Mammary epithelial cell (primary cell): Measurements from ENCODE around the gene KATNAL2.

ENCODE experiments used
- CTCF ChIP-seq, 2 donors: IDR thresholded peaks in 1 of 2; conservative IDR thresholded peaks in 1 of 2; 2 replicates each; pipeline ENCODE4 v1.5.1; 2011 to 2012; ENCODE audit warnings: inconsistent platforms in 2 of 2, low read length in 2 of 2, mild to moderate bottlenecking in 2 of 2, control low read depth in 1 of 2, low read depth in 1 of 2; ENCODE audit not compliant: insufficient read depth in 1 of 2; ENCODE audit errors: extremely low read depth in 1 of 2
- EZH2 ChIP-seq: IDR thresholded peaks from 2 replicates; pipeline ENCODE4 v1.6.1; 2012; ENCODE audit warnings: low read length, inconsistent platforms, borderline replicate concordance

- TF ChIP-seq CTCF (conservative IDR thresholded peaks at IDR 0.05 in 1 of 2, IDR thresholded peaks at IDR 0.05 in 1 of 2; ENCODE audit: extremely low read depth in 1 of 2, insufficient read depth in 1 of 2, low read depth in 1 of 2, low read length in 2 of 2) (no peak), EZH2 (no peak)
Measured at GRCh38 chr18:46917108-46917802, at the start of gene KATNAL2, which contains the start of gene PIAS2.
